ENCODE data around the gene CBFA2T3. TPM values are rescaled to one million over a fixed set of nuclear protein-coding genes. Genes with fewer than 3 reads are reported as not detected.

CBFA2T3 gene
- total and polyA plus RNA-seq, 2 of the 8 experiments (the other 6 are each of a cell fraction or from before 2014, with no cell fraction given) = 0.51 to 1.3 TPM

DNA sequence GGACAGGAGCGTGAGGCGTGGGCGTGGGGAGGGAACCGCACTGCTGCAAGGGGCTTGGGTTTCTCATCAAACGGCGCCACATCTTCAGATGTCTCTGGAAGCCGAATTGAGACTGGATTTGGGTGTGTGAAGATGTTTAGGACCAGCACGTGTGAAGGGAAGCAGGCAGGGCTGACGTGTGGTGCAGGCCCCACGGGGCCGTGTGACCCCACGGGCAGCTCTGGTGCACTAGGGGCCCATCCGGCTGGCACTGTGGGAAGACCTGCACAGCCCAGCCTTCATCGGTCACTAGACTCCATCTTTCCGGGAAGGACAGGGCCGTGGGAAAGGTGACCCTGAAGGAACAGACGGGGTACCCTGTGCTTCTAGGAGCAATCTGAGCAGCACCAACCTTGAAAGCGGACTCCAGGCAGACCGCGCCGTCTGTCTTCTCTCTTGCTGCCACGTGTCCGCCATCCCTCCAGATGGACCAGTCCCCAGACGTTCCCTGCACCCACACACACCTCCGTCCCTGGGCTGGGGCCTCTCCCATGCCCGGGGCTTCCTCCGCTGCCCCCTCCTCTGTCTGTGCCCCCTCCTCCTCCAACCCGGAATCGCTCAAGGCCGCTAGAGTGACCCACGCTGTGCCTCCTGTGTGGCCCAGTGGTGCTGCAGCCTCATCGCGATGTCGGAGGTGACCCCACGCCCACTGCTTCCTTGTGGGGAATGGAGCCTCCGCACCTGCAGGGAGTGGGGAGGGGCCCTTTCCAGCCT, 23.4 kb upstream of the CBFA2T3 start (continued):
- TF ChIP-seq, protein P1, sequence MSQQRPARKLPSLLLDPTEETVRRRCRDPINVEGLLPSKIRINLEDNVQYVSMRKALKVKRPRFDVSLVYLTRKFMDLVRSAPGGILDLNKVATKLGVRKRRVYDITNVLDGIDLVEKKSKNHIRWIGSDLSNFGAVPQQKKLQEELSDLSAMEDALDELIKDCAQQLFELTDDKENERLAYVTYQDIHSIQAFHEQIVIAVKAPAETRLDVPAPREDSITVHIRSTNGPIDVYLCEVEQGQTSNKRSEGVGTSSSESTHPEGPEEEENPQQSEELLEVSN (IDR thresholded peaks at IDR 0.05) = no peak; the same call in 1 of the 2 replicates
- TF ChIP-seq RBBP5 (IDR thresholded peaks at IDR 0.05; ENCODE audit: borderline replicate concordance, low read depth, low read length) (no peak), CBX5 (IDR thresholded peaks at IDR 0.05; ENCODE audit: low read depth, low read length) (no peak), SP1 (IDR thresholded peaks at IDR 0.05; ENCODE audit: low read depth, low read length) (no peak), GABPA (IDR thresholded peaks at IDR 0.05; ENCODE audit: borderline replicate concordance, insufficient read depth, low read length) (no peak), CHD1 (IDR thresholded peaks at IDR 0.05; ENCODE audit: low read depth, low read length) (no peak), POLR2AphosphoS5 (IDR thresholded peaks at IDR 0.05; ENCODE audit: low read depth, low read length) (no peak), POU5F1 (IDR thresholded peaks at IDR 0.05; ENCODE audit: low read depth, low read length) (no peak), NANOG (IDR thresholded peaks at IDR 0.05; ENCODE audit: insufficient read depth, low read depth, low read length, poor library complexity, severe bottlenecking) (no peak), TEAD4 (IDR thresholded peaks at IDR 0.05; ENCODE audit: low read depth, low read length) (no peak)
